KBM-7 (cell line): Measurements from ENCODE around the gene SMURF2.

Source experiments
- DNase-seq: peaks from one replicate; pipeline ENCODE4 v3.0.0-alpha.2; 2015
- in situ Hi-C: fragments of 300-500 bp; cut with MboI; formaldehyde crosslinking; loops from 2 replicates; pipeline ENCODE4 v1.14.3; 2020; ENCODE audit warnings: low sequenced_read_pairs, low pct_unique_long_range_greater_than_20kb, mixed read lengths

The SMURF2 gene

GRCh38 chr17:64499805-64500486 is 162.2 kb downstream of the SMURF2 start:
- no peak for DNase-seq
- in situ Hi-C loops = loop anchor here (10.0 kb wide), 2 partner anchors 75 to 175 kb away; no protein-coding TSS in a partner anchor

GRCh38 chr17:64498308-64499203 is 163.6 kb downstream of the SMURF2 start:
- DNase-seq = no peak
- in situ Hi-C loops = loop anchor here (10.0 kb wide), 1 partner anchor 74 kb away; no protein-coding TSS in a partner anchor

DNA sequence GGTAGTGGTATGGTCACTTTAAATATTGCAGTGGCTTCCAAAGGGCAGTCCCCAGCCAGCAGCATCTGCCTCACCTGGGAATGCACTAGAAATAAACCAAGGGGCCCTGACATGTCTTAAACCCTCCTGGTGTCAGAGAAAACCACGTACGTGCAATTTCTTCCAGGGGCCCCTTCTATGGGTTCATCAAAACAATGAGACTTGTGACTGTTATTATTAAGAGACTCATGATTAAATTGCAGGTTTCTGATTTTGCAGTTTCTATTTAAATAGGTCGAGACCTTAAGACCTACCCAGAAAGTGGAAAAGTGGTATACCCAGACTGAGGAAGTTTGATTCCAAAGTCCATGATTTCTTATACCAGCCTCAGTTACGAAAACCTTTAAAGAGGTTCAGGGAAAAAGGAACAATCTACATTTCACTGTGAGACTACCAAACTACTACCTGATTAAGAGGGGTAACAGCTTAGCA is 164.5 kb downstream of the SMURF2 start:
- DNase-seq = no peak
- in situ Hi-C loops = loop anchor here (10.0 kb wide), 1 partner anchor 73 kb away; no protein-coding TSS in a partner anchor

GRCh38 chr17:64496786-64497564 is 165.1 kb downstream of the SMURF2 start, which contains the start of gene POLG2:
POLG2 (minus strand) TSS chr17:64497054; CDS start chr17:64496968, 86 bp downstream.
- in situ Hi-C loops = loop anchor here (10.0 kb wide), 1 partner anchor 72 kb away; no protein-coding TSS in a partner anchor
- DNase-seq = peak; percentile 94

GRCh38 chr17:64496348-64496785 is 165.7 kb downstream of the SMURF2 start:
- in situ Hi-C loops = loop anchor here (10.0 kb wide), 1 partner anchor 72 kb away; no protein-coding TSS in a partner anchor
- no peak for DNase-seq
